ENCODE results near the gene KIAA1671. TPM values are rescaled to one million over a fixed set of nuclear protein-coding genes. Genes with fewer than 3 reads are reported as not detected.

Gene KIAA1671
- total RNA-seq, 4 donors from 2014 or later: 7.6 to 26.1 (median 16.7) TPM

DNA sequence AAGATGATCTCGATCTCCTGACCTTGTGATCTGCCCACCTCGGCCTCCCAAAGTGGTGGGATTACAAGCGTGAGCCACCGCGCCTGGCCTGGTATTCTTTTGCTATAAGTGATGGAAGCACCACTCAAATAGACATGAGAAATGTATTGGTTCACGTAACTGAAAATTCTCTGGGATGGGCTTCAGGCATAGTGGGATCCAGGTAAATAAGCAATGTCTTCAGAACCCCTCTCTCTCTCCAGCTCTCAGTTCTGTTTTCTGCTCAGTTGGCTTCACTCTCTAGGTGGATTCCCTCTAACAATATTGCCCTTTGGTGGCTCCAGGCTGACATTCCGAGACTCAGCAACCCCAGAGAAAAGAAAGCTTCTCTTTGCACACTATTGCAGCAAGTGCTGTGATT lies 5.1 kb upstream of the KIAA1671 start:
- no peaks in the 10 kb centered on the region for H3K36me3 ChIP-seq
- intact Hi-C loops (cut with DNase I; ENCODE audit: low total_unique reads): loop anchor here (10.0 kb wide), 1 partner anchor 107 kb away; no protein-coding TSS in a partner anchor
- H3K4me1 ChIP-seq: no peaks in the 10 kb centered on the region
- no peak for TF ChIP-seq POLR2A (IDR thresholded peaks at IDR 0.05)
- TF ChIP-seq, protein P1, sequence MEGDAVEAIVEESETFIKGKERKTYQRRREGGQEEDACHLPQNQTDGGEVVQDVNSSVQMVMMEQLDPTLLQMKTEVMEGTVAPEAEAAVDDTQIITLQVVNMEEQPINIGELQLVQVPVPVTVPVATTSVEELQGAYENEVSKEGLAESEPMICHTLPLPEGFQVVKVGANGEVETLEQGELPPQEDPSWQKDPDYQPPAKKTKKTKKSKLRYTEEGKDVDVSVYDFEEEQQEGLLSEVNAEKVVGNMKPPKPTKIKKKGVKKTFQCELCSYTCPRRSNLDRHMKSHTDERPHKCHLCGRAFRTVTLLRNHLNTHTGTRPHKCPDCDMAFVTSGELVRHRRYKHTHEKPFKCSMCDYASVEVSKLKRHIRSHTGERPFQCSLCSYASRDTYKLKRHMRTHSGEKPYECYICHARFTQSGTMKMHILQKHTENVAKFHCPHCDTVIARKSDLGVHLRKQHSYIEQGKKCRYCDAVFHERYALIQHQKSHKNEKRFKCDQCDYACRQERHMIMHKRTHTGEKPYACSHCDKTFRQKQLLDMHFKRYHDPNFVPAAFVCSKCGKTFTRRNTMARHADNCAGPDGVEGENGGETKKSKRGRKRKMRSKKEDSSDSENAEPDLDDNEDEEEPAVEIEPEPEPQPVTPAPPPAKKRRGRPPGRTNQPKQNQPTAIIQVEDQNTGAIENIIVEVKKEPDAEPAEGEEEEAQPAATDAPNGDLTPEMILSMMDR (IDR thresholded peaks at IDR 0.05): no peak
- no peaks in the 10 kb centered on the region for H3K9me3 ChIP-seq
- H3K4me3 ChIP-seq: no peak overlapping the region
- H3K27me3 ChIP-seq: no peaks in the 10 kb centered on the region
- no peak for DNase-seq
- no peak overlapping the region for H3K27ac ChIP-seq

DNA sequence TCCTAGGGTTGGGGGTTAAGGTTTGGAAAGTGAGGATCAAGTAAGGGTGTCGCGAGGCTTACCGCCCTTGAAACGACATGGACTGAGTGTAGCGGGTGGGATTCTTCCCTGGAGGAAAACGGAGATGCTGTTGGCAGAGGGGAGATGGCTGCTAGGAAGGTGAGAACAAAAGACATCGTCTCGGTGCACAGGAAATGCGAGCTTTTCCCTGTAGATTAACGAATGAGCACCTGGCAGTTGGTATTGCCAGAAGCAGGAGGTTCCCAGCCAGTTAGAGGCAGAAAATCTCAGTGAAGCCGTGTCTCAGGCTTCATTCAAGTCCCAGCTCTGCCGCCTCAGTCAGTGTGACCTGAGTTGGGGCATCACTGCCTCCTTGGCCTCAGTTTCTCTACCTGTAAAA lies 4.6 kb upstream of the KIAA1671 start:
- no peak for TF ChIP-seq POLR2A (IDR thresholded peaks at IDR 0.05)
- TF ChIP-seq, protein P1 (IDR thresholded peaks at IDR 0.05): no peak
- Histone ChIP-seq H3K4me1 (no peaks in the 10 kb centered on the region), H3K9me3 (no peaks in the 10 kb centered on the region), H3K27ac (no peak overlapping the region), H3K27me3 (no peaks in the 10 kb centered on the region), H3K36me3 (no peaks in the 10 kb centered on the region), H3K4me3 (no peak overlapping the region)
- intact Hi-C loops (cut with DNase I; ENCODE audit: low total_unique reads): loop anchor here (10.0 kb wide), 1 partner anchor 107 kb away; no protein-coding TSS in a partner anchor
- DNase-seq: no peak

DNA sequence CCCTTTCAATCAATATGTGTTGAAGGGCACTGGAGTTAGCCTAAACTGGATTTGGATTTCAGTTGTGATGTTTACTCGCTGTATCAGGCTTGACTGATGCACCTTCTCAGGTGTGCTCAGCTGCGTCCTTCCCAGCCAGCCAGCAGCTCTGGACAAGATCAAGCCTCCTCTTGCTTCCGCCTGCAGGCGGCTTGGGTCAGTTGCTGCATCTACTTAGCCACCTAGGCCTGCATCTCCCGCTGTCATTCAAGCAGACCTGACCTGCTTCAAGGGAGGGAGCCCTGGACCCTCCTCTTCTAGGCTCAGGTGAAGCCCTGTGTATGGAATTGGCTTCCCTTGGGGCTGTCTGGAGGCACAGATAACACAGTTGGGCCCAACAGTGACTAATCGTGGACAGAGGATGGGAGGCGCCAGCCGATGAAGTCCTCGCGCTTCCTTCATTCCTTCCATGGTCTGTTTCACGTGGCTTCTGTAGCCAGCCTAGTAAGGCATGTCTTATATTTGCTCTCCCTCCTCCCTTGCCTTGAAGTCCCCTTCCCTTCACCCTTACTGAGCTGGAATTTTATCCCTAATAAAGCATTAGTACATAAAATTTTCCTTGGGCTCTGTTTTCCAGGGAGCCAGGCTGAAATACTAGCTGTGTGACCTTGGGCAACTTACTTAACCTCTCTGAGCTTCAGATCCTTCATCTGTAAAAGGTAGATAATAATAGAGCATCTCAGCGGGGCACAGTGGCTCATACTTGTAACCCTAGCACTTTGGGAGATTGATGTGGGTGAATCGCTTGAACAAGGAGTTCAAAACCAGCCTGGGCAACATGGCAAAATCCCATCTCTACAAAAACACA lies 3.9 kb upstream of the KIAA1671 start:
- no peak for TF ChIP-seq POLR2A (IDR thresholded peaks at IDR 0.05)
- TF ChIP-seq, protein P1 (IDR thresholded peaks at IDR 0.05): no peak
- Histone ChIP-seq H3K36me3 (no peaks in the 10 kb centered on the region), H3K4me3 (no peak overlapping the region), H3K4me1 (no peaks in the 10 kb centered on the region), H3K27ac (no peak overlapping the region), H3K9me3 (no peaks in the 10 kb centered on the region), H3K27me3 (no peaks in the 10 kb centered on the region)
- intact Hi-C loops (cut with DNase I; ENCODE audit: low total_unique reads): loop anchor here (10.0 kb wide), 1 partner anchor 106 kb away; no protein-coding TSS in a partner anchor
- DNase-seq: no peak

DNA sequence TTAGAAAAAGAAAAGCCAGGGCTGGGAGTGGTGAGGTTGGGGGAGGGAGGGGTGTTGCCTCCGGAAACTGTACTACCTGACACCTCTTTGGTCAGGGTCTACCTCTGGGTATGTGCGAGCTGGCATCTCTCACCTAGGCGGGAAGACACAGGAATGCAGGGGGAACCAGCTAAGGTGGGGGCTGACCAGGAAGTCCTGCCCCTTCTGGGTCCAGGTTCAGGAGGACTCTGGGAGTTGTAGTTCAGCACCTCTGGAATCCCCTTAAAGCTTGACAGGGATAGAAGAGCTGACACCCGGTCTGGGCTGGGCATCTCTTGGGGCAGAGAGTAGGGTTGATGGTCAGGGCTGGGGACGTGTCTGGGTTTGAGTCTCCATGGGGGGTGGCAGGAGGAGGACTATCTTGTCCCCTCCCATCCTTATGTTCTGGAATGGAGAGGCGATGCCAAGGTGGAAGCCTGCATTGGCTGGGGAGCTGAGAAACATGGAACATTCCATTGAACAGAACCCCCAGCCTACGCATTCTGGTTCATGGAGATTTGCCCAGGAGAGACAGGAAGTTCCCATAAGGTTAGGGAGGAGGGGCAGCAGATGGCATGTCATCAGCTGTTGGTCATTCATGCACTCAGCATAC lies 2.1 kb upstream of the KIAA1671 start:
- H3K36me3 ChIP-seq: no peaks in the 10 kb centered on the region
- TF ChIP-seq POLR2A (IDR thresholded peaks at IDR 0.05): no peak
- TF ChIP-seq, protein P1 (IDR thresholded peaks at IDR 0.05): no peak
- no peaks in the 10 kb centered on the region for H3K27me3 ChIP-seq
- DNase-seq: no peak
- intact Hi-C loops (cut with DNase I; ENCODE audit: low total_unique reads): no loop called here
- no peak overlapping the region for H3K27ac ChIP-seq
- no peak overlapping the region for H3K4me3 ChIP-seq
- no peaks in the 10 kb centered on the region for H3K4me1 ChIP-seq
- no peaks in the 10 kb centered on the region for H3K9me3 ChIP-seq

DNA sequence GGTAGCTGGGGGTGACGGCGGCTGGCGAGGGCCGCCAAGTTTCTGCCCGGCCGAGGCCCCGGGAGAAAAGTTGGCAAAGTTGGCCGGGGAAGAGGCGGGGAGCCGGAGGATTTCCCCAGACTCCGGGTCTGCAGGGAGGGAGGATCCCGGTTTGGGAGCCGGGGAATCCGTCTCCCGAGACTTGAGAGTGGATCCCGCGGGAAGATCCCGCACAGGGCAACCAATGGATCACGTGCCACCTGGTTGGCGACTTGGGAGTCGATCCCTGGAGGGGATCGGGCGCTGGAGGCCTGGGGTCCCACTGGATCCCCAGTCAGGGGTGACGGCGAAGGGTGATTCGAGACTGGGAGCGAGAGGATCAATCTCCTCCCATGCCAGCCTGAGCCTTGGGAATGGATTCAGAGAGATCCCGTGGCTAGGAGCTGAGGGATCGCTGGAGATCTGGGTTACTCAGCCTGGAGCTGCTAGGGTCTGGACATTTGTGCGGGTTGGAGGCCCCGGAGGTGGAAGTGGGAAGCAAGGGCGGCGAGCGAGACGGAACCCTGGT lies 394 bp downstream of the KIAA1671 start:
- peak in 1 of 2 donors; percentile 45 for DNase-seq
- intact Hi-C loops (cut with DNase I; ENCODE audit: low total_unique reads): no loop called here
- TF ChIP-seq, protein P1 (IDR thresholded peaks at IDR 0.05): no peak
- TF ChIP-seq POLR2A (IDR thresholded peaks at IDR 0.05): no peak

More for the DNA sequence above, 394 bp downstream of the KIAA1671 start:
- no peaks in the 10 kb centered on the region for H3K4me1 ChIP-seq
- H3K27me3 ChIP-seq: no peaks in the 10 kb centered on the region
- no peaks in the 10 kb centered on the region for H3K36me3 ChIP-seq
- peak overlapping the region; percentile 57 to 63 for H3K27ac ChIP-seq
- peak overlapping the region; percentile 47 to 64 for H3K4me3 ChIP-seq
- no peaks in the 10 kb centered on the region for H3K9me3 ChIP-seq
